GM04504 (cell line): Measurements from ENCODE around the gene ZNF620.
"Not testable (repeated sequence)": the region's sequence is repeated elsewhere in the genome, so short reads cannot be mapped to it uniquely, and the experiment has no call there.

Experiments used
- DNase-seq: peaks from one replicate; pipeline ENCODE4 v3.0.0-alpha.2; 2012; ENCODE audit warnings: low read depth

Gene ZNF620

GRCh38 chr3:40502034-40502433, 3.8 kb upstream of the ZNF620 start:
- no peak for DNase-seq

- peak; percentile 95 for DNase-seq
Observed at GRCh38 chr3:40504636-40505430, 1.0 kb upstream of the ZNF620 start.

GRCh38 chr3:40511031-40511718, 5.3 kb downstream of the ZNF620 start:
- DNase-seq, result no peak

- no peak for DNase-seq
Observed at GRCh38 chr3:40516201-40516600, 10.4 kb downstream of the ZNF620 start.

GRCh38 chr3:40518067-40518466, 12.2 kb downstream of the ZNF620 start:
- DNase-seq, result no peak

- no peak for DNase-seq
Observed at GRCh38 chr3:40518848-40519247, 13.0 kb downstream of the ZNF620 start.

GRCh38 chr3:40521254-40521653, 15.4 kb downstream of the ZNF620 start:
- no peak for DNase-seq

- DNase-seq, result no peak
Observed at GRCh38 chr3:40523781-40524180, 17.9 kb downstream of the ZNF620 start.

GRCh38 chr3:40524222-40524567, 18.4 kb downstream of the ZNF620 start:
- DNase-seq, result no peak

- DNase-seq, result peak; percentile 65
Observed at GRCh38 chr3:40524568-40525285, 18.9 kb downstream of the ZNF620 start, which contains the start of gene ZNF621. Gene ZNF621 (plus strand): TSS chr3:40524960. CDS start chr3:40525841, 881 bp downstream.

GRCh38 chr3:40528426-40528825, 22.6 kb downstream of the ZNF620 start:
- DNase-seq, result no peak

- no peak for DNase-seq
Observed at GRCh38 chr3:40532252-40532651, 26.4 kb downstream of the ZNF620 start.

GRCh38 chr3:40534283-40534682, 28.4 kb downstream of the ZNF620 start:
- no peak for DNase-seq

- DNase-seq, result peak; percentile 38
Observed at GRCh38 chr3:40546816-40547215, 41.0 kb downstream of the ZNF620 start.

- DNase-seq, result no peak
Observed at GRCh38 chr3:40550167-40550566, 44.3 kb downstream of the ZNF620 start.

- no peak for DNase-seq
Observed at GRCh38 chr3:40557575-40558161, 51.8 kb downstream of the ZNF620 start.

GRCh38 chr3:40562482-40562881, 56.6 kb downstream of the ZNF620 start:
- not testable (repeated sequence) for DNase-seq

GRCh38 chr3:40565629-40566028, 59.8 kb downstream of the ZNF620 start:
- DNase-seq, result not testable (repeated sequence)

GRCh38 chr3:40566694-40567093, 60.9 kb downstream of the ZNF620 start:
- no peak for DNase-seq
